Epithelial cell of esophagus (primary cell): ENCODE data around the gene DPAGT1.
A peak's percentile ranks its signal among the peaks of the same experiment; 100 is the strongest.

ENCODE experiments used
- DNase-seq: peaks from one replicate; pipeline ENCODE4 v3.0.0; 2010; ENCODE audit warnings: low read depth
- H3K4me3 ChIP-seq: 2 replicates; pipeline ENCODE4 v1.5.1; 2011; ENCODE audit warnings: mild to moderate bottlenecking, low read length, control low read depth
- CTCF ChIP-seq: IDR thresholded peaks from 2 replicates; pipeline ENCODE4 v1.5.1; 2011; ENCODE audit warnings: low read depth, mild to moderate bottlenecking, low read length, control low read depth, inconsistent platforms; ENCODE audit not compliant: insufficient read depth; ENCODE audit errors: missing control alignments

The DPAGT1 gene

GRCh38 chr11:119056421-119056999 is 45.1 kb downstream of the DPAGT1 start:
- DNase-seq: peak; percentile 64

DNA sequence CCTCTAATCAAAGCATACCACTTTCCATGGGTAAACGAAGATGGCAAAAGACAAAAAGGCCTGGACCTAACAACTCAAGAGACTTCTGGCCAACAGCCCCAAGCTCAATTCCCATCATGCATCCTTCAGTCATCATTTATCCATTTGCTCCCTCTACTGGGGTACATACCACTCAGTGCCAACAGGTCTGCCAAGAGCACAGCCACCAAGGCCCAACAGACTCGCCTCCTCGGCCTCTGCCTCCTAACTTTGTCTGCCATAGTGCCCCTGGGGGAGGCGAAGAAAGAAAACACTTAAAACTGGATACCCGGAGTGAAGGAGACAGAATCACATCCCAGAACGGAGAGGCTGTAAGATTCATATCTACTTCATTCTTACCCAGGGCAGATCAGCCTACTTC is 45.8 kb downstream of the DPAGT1 start:
- no peak for TF ChIP-seq CTCF
- DNase-seq: peak; percentile 42
- peak overlapping the region; percentile 72 for H3K4me3 ChIP-seq

More at GRCh38 chr11:119056421-119056999, 45.1 kb downstream of the DPAGT1 start:
- peak overlapping the region; percentile 72 for H3K4me3 ChIP-seq
- TF ChIP-seq CTCF: no peak

DNA sequence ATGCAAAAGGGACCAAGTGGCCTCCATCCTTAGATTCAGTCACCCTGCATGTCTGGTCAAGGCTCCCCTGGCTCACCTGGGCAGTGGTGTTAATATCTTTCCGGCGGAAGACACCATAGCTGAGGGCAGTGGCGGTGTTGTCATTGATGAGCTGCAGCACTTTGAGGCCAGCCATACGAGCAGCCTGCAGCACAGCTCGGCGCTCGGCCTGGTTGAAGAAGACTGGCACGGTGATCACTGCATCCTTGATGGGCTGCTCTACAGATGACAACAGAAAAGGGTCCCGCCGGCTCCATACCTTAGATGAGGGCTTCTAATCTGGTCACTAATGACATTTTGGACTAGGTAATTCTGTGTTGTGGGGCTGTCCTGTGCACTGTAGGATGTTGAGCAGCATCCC is 47.2 kb downstream of the DPAGT1 start:
- TF ChIP-seq CTCF: no peak
- no peak for DNase-seq
- no peak overlapping the region for H3K4me3 ChIP-seq

DNA sequence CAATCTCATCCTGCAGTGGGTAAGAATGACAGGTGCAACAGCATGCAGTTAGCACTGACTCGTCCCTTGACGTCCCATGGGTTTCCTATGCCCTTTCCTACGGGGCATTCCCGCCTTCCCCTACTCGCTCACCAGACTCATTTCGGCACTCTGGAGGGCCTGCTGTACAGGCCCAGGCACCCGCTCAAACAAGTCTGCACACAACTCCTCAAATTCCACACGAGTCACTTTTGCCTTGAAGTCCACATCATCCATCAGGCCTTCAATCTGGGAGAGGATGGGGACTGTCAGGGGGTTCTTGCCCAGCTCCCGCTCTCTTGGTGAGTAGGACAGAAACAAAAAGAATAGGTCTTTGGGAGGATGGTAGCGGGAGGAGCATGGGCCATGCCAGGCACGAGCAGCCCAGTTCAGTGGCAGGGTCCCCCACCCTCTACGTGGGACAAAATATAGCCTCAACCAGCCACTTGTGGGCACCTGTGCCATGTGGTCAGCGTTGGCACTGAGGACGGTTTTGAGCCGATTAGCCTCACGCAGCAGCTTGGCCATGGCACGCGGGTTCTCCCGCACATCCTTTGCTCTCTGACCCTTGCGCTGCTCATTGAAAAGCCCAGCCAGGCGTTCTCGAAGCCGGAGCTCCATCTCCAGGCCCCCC is 49.4 kb downstream of the DPAGT1 start:
- peak; percentile 55 for DNase-seq
- no peak for TF ChIP-seq CTCF
- H3K4me3 ChIP-seq: no peak overlapping the region

DNA sequence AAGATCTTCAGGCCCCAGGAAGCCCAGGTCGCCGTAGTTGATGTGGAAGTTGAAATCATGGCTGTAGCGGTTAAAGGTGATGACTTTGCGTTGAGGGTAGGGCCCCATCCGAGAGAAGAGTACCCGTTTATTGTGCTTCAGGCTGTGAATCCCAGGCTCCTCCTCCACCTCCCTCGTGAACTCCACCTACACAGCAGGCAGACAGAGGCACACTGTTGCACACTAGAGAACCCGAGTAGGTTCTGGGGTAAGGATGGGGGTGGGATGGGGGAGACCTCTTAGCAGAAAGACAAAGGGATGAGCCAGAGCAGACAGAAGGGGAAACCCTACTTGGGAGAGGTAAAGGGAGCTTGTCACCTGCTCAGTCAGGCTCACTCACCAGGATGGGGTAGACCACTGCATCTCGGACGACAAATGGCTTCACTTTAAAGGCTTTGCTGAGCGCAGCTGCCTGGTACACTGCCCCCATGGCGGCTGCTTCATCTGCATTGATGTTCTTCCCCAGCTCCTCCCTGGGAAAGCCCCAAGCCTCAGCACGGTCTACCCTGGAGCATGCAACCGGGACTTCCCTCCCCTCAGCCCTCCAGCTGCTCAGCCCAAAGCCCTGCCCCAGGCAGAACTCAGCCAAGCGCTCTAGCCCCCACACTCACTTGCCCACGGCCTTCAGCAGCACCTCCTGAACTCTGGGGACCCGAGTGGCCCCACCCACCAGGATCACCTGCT is 50.1 kb downstream of the DPAGT1 start:
- DNase-seq: no peak

DNA sequence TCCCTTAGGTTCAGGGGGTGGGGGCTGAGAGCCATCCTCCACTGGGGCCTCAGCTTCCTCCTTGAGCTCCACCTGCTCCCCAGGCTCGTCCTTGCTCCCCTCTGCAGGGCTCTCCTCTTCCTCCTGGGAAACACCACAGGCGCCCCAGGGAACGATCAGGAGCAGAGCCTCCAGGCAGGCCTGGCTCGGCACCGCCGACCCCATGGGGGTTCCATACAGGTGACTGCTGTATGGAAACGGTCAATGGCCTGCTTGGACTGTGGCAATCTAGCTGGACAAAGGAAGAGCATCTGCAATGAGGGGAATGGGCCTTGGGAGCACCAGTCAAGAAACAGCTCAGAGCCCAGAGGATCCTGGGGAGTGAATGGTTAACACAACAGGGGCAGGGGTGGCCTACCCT is 52.6 kb downstream of the DPAGT1 start:
- DNase-seq: no peak
- no peak overlapping the region for H3K4me3 ChIP-seq

More for the DNA sequence above, 50.1 kb downstream of the DPAGT1 start:
- no peak overlapping the region for H3K4me3 ChIP-seq
- no peak for TF ChIP-seq CTCF

More for the DNA sequence above, 52.6 kb downstream of the DPAGT1 start:
- no peak for TF ChIP-seq CTCF
